HepG2 (cell line): ENCODE data around the gene CELA2B. TPM values are rescaled to one million over a fixed set of nuclear protein-coding genes. Genes with fewer than 3 reads are reported as not detected.
A peak's percentile ranks its signal among the peaks of the same experiment; 100 is the strongest.
"Not testable (repeated sequence)": the region's sequence is repeated elsewhere in the genome, so short reads cannot be mapped to it uniquely, and the experiment has no call there.

Experiments
- ATAC-seq: fragments of 200-7000 bp; cut with Tn5 transposase; 3 replicates; pipeline ENCODE4 v1.9.1; 2020; ENCODE audit warnings: mild to moderate bottlenecking, moderate library complexity
- BruUV-seq: library from RNA; stranded (reverse); fragments of 400-500 nt; replicated peaks from 2 replicates; lab custom pipeline; 2021; lab: Mats Ljungman, UMichigan
- CTCF ChIA-PET: fragments of 300-600 bp; formaldehyde crosslinking; extraction: SDS; loops from one replicate; lab custom pipeline; 2021; ENCODE audit warnings: low total read pairs, inconsistent platforms, low intra/inter-chr PET ratio; lab: Yijun Ruan, JAX
- POLR2A ChIA-PET: fragments of 350-600 bp; sonication (Branson Sonifier 250); formaldehyde crosslinking; loops from one replicate; lab custom pipeline; 2020; ENCODE audit warnings: antibody characterized with exemption, inconsistent platforms; lab: Yijun Ruan, JAX
- DNase-seq: peaks from one replicate; pipeline ENCODE4 v3.0.0-alpha.2; 2015; ENCODE audit warnings: low spot score
- FAIRE-seq: peaks from 3 replicates; lab custom pipeline; 2011; peaks lifted over from hg19 to GRCh38; lab: Jason Lieb, UNC
- H2AFZ ChIP-seq: one replicate; pipeline ENCODE4 v1.6.1; 2011; ENCODE audit warnings: low read length, inconsistent platforms
- H3K27ac ChIP-seq: fragments of 300-600 bp; 3 replicates; pipeline ENCODE4 v1.8.0; 2011; ENCODE audit warnings: mixed run types, mild to moderate bottlenecking, mixed read lengths, low read length, inconsistent platforms; ENCODE audit not compliant: insufficient read depth; ENCODE audit errors: extremely low read length
- H3K27me3 ChIP-seq, 2 experiments: fragments of 200-600 bp in 1 of 2; 2 replicates in 1 of 2; 3 replicates in 1 of 2; pipeline versions ENCODE4 v1.6.0 to v1.8.0; 2011; ENCODE audit warnings: low read length in 2 of 2, mild to moderate bottlenecking in 2 of 2, moderate library complexity in 2 of 2, inconsistent platforms in 1 of 2; ENCODE audit not compliant: insufficient read depth in 2 of 2, control insufficient read depth in 1 of 2
- H3K36me3 ChIP-seq, 2 experiments: fragments of 200-600 bp in 1 of 2; replicated peaks in 1 of 2; 2 replicates in 1 of 2; 3 replicates in 1 of 2; pipeline versions ENCODE4 v1.5.1 to v1.8.0; 2011; ENCODE audit warnings: low read length in 2 of 2, inconsistent platforms in 1 of 2; ENCODE audit not compliant: insufficient read depth in 2 of 2, control insufficient read depth in 1 of 2
- H3K4me1 ChIP-seq: 2 replicates; pipeline ENCODE4 v1.5.1; 2012; ENCODE audit warnings: low read length, inconsistent platforms; ENCODE audit not compliant: insufficient read depth
- H3K4me2 ChIP-seq: 2 replicates; pipeline ENCODE4 v1.6.0; 2011; ENCODE audit warnings: low read depth, low read length, inconsistent platforms
- H3K4me3 ChIP-seq, 3 experiments: fragments of 200-600 bp in 1 of 3; sonication (generic), shearing (Covaris generic) in 1 of 3; replicated peaks in 1 of 3; 2 replicates each; pipeline ENCODE4 v1.5.1; 2011 to 2016; ENCODE audit warnings: low read length in 3 of 3, inconsistent platforms in 2 of 3, low read depth in 2 of 3, mild to moderate bottlenecking in 2 of 3, control low read depth in 1 of 3, mixed read lengths in 1 of 3; ENCODE audit not compliant: insufficient read depth in 1 of 3
- H3K79me2 ChIP-seq: one replicate; pipeline ENCODE4 v1.6.1; 2011; ENCODE audit warnings: low read length, inconsistent platforms; ENCODE audit not compliant: insufficient read depth
- H3K9ac ChIP-seq: 2 replicates; pipeline ENCODE4 v1.6.0; 2011; ENCODE audit warnings: mild to moderate bottlenecking, low read depth, low read length, inconsistent platforms; ENCODE audit not compliant: insufficient read depth
- H3K9me3 ChIP-seq: 2 replicates; pipeline ENCODE4 v1.5.1; 2012; ENCODE audit warnings: mild to moderate bottlenecking, low read length
- H4K20me1 ChIP-seq: 2 replicates; pipeline ENCODE4 v1.6.0; 2011; ENCODE audit warnings: inconsistent platforms, mild to moderate bottlenecking, low read length, moderate library complexity; ENCODE audit not compliant: insufficient read depth
- ARID2 ChIP-seq: sonication (generic); formaldehyde crosslinking; IDR thresholded peaks from 2 replicates; pipeline ENCODE4 v1.8.1; 2022; ENCODE audit warnings: mild to moderate bottlenecking, missing genetic modification reagents, borderline replicate concordance
- NFYC ChIP-seq: IDR thresholded peaks from 2 replicates; pipeline ENCODE4 v1.6.1; 2016; ENCODE audit warnings: missing genetic modification reagents, missing compliant biosample characterization
- PHF8 ChIP-seq: sonication (generic); formaldehyde crosslinking; IDR thresholded peaks from 2 replicates; pipeline ENCODE4 v1.5.0; 2020; ENCODE audit warnings: missing genetic modification reagents
- WGBS: methylation state at CpG from one replicate; pipeline ENCODE4 v1.1.6; 2017; ENCODE audit warnings: low lambda C conversion rate; 5-methylcytosine and 5-hydroxymethylcytosine counted together
- in situ Hi-C: cut with HindIII; loops from 2 replicates; pipeline ENCODE4 v1.10.0; 2017; ENCODE audit warnings: low pct_unique_long_range_greater_than_20kb; ENCODE audit not compliant: extremely low pct_ligation_motif_present
- intact Hi-C: fragments of 100-400 bp; cut with micrococcal nuclease; formaldehyde crosslinking; loops from one replicate; pipeline ENCODE4 v1.10.0; 2022; ENCODE audit not compliant: unreplicated experiment
- polyA plus RNA-seq, 8 experiments: library from polyadenylated mRNA; depleted of rRNA in 3 of 8; stranded (reverse) in 7 of 8; unstranded in 1 of 8; fragments of >200 nt; fragmentation: Illumina TruSeq in 4 of 8; extraction: Trizol in 4 of 8; gene quantifications; 2 replicates each; pipeline versions ENCODE4 v1.2.1 to v1.2.3, GENCODE V29; 2011 to 2016; ENCODE audit warnings: low read depth in 4 of 8, missing spikeins in 1 of 8, mixed read lengths in 1 of 8; ENCODE audit not compliant: insufficient read depth in 1 of 8
- total RNA-seq, 5 experiments: library from RNA; depleted of rRNA; stranded (reverse); fragments of >200 nt; fragmentation: Illumina TruSeq; extraction: Trizol; gene quantifications; 2 replicates each; pipeline ENCODE4 v1.2.3, GENCODE V29; 2016; ENCODE audit warnings: low read depth in 1 of 5

Gene CELA2B
- total and polyA plus RNA-seq, 2 of the 13 experiments (the other 11 are each of a cell fraction or from before 2014, with no cell fraction given): not detected

DNA sequence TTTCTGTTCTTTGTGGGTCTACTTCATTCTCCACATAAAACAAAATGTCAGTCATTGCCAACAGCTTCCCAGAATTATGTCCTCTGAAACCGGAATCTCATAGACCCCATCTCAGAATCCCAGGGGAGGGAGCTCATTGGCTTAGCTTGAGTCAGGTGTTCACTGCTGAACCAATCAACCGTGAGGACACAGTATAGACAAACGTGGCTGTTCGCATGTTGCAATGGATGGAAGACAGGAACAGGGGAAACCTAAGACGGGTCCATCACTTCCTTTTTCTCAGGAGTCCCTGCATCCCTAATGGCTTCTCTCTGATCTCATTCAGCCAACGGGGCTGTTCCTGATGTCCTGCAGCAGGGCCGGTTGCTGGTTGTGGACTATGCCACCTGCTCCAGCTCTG, 10.2 kb upstream of the CELA2B start:
- Histone ChIP-seq H3K9me3 (no peaks in the 10 kb centered on the region), H3K4me3 (no peak overlapping the region), H3K4me2 (no peak overlapping the region), H2AFZ (no peak overlapping the region), H3K27me3 (peaks cover 0 to 5% of the 10 kb centered on the region in 2 experiments; a peak in 2 of 5 replicates), H3K36me3 (no peaks in the 10 kb centered on the region), H4K20me1 (no peaks in the 10 kb centered on the region), H3K4me1 (peaks cover 21% of the 10 kb centered on the region), H3K79me2 (no peaks in the 10 kb centered on the region), H3K27ac (no peak overlapping the region), H3K9ac (no peak overlapping the region)
- ChIA-PET POLR2A (no interaction called here), CTCF (no interaction called here)
- FAIRE-seq: no peak
- no peak for DNase-seq
- ATAC-seq: no peak
- TF ChIP-seq PHF8 (no peak), NFYC (CRISPR knock-in tag) (0 out of 2 replicates have a peak, but pooled peaks have one; percentile 21), ARID2 (CRISPR knock-in tag) (no peak)
- intact Hi-C loops (no loop called here), in situ Hi-C loops (no loop called here)
- no TSS peak for BruUV-seq
- WGBS: 54% methylated on average over 5 of the region's 7 CpGs

DNA sequence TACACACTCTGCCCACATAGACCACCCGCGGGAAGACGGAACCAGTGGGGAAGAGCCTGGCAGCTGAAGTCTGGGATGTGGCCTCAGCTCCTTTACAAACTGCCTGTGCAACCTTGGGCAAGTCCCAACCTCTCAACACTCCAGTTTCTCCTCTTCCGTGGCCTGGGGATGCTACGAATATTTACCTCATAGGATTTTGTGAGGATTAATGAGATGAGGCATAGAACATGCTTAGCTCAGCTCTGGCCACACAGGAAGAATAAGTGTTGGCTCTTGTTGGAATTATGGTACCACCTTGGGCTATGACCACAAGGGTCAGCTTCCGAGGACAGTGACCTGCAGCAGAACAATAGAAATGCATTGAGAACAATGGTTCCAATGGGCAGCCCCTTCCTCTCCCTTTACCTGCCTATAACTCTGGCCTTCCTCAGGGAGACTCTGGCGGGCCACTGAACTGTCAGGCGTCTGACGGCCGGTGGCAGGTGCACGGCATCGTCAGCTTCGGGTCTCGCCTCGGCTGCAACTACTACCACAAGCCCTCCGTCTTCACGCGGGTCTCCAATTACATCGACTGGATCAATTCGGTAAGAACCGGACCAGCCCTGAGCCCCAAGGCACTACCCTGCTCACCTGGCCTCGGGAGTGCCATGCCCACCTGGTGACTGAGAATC, 8.8 kb upstream of the CELA2B start:
- peaks cover 21% of the 10 kb centered on the region for H3K4me1 ChIP-seq
- CTCF ChIA-PET, POLR2A ChIA-PET, ATAC-seq, H3K27me3 ChIP-seq, in situ Hi-C loops, H3K27ac ChIP-seq, H3K79me2 ChIP-seq, intact Hi-C loops, DNase-seq, FAIRE-seq, H3K36me3 ChIP-seq, BruUV-seq, H3K9ac ChIP-seq, H3K4me3 ChIP-seq, H3K4me2 ChIP-seq, H2AFZ ChIP-seq, H3K9me3 ChIP-seq, H4K20me1 ChIP-seq: not testable (repeated sequence)
- 85% methylated on average over 21 of the region's 22 CpGs for WGBS
